OCI-LY1 (cell line): ENCODE measurements around the gene WWOX.

Experiments used
- H2AFZ ChIP-seq: fragments of 200-600 bp; sonication (generic), shearing (Covaris generic); 2 replicates; pipeline ENCODE4 v1.6.0; 2014; ENCODE audit warnings: antibody characterized with exemption, mild to moderate bottlenecking, low read length
- H3F3A ChIP-seq: fragments of 200-600 bp; sonication (generic), shearing (Covaris generic); 2 replicates; pipeline ENCODE4 v1.6.0; 2014; ENCODE audit warnings: mild to moderate bottlenecking, antibody characterized with exemption, low read length, moderate library complexity; ENCODE audit not compliant: insufficient read depth
- H3K27ac ChIP-seq: fragments of 200-600 bp; sonication (generic); 2 replicates; pipeline ENCODE4 v1.5.1; 2014; ENCODE audit warnings: low read length, mixed run types, mild to moderate bottlenecking, low read depth; ENCODE audit not compliant: poor library complexity, severe bottlenecking
- H3K27me3 ChIP-seq: fragments of 200-600 bp; sonication (generic); 2 replicates; pipeline ENCODE4 v1.6.0; 2014; ENCODE audit warnings: antibody characterized with exemption, mild to moderate bottlenecking, low read length, moderate library complexity; ENCODE audit not compliant: insufficient read depth
- H3K36me3 ChIP-seq: fragments of 200-600 bp; sonication (generic); 2 replicates; pipeline ENCODE4 v1.6.1; 2014; ENCODE audit warnings: mild to moderate bottlenecking, antibody characterized with exemption, low read length, moderate library complexity, mixed read lengths; ENCODE audit not compliant: insufficient read depth
- H3K4me1 ChIP-seq: fragments of 200-600 bp; sonication (generic); 2 replicates; pipeline ENCODE4 v1.5.1; 2014; ENCODE audit warnings: mild to moderate bottlenecking, low read length, moderate library complexity; ENCODE audit not compliant: insufficient read depth, severe bottlenecking
- H3K4me2 ChIP-seq: fragments of 200-600 bp; sonication (generic), shearing (Covaris generic); 2 replicates; pipeline ENCODE4 v1.6.1; 2014; ENCODE audit warnings: low read length
- H3K4me3 ChIP-seq: fragments of 200-600 bp; sonication (generic); 2 replicates; pipeline ENCODE4 v1.5.1; 2014; ENCODE audit warnings: low read length, low read depth, mild to moderate bottlenecking, mixed read lengths; ENCODE audit not compliant: poor library complexity, severe bottlenecking
- H3K79me2 ChIP-seq: fragments of 200-600 bp; shearing (Covaris generic); 2 replicates; pipeline ENCODE4 v1.6.1; 2016; ENCODE audit warnings: mixed run types, low read length, mixed read lengths; ENCODE audit not compliant: insufficient read depth
- H3K9ac ChIP-seq: fragments of 200-600 bp; sonication (generic), shearing (Covaris generic); 2 replicates; pipeline ENCODE4 v1.6.1; 2014; ENCODE audit warnings: mild to moderate bottlenecking, low read length, mixed read lengths
- H3K9me2 ChIP-seq: fragments of 200-600 bp; sonication (generic), shearing (Covaris generic); 2 replicates; pipeline ENCODE4 v1.6.1; 2014; ENCODE audit warnings: low read depth, mild to moderate bottlenecking, low read length, mixed read lengths
- H3K9me3 ChIP-seq: fragments of 200-600 bp; shearing (Covaris generic); 2 replicates; pipeline ENCODE4 v1.6.1; 2014; ENCODE audit warnings: low read length, mixed read lengths
- H4K20me1 ChIP-seq: fragments of 200-600 bp; sonication (generic), shearing (Covaris generic); 2 replicates; pipeline ENCODE4 v1.6.0; 2016; ENCODE audit warnings: mild to moderate bottlenecking, low read length; ENCODE audit not compliant: insufficient read depth
- CTCF ChIP-seq: fragments of 200-600 bp; sonication (generic), shearing (Covaris generic); IDR thresholded peaks from 2 replicates; pipeline ENCODE4 v1.5.1; 2017; ENCODE audit warnings: mild to moderate bottlenecking, antibody characterized with exemption, low read length, moderate library complexity, mixed read lengths
- EZH2 ChIP-seq: fragments of 200-600 bp; sonication (generic), shearing (Covaris generic); IDR thresholded peaks from 2 replicates; pipeline ENCODE4 v1.8.0; 2017; ENCODE audit warnings: borderline replicate concordance, mixed run types, mild to moderate bottlenecking, antibody characterized with exemption, low read length, moderate library complexity, mixed read lengths

WWOX gene

GRCh38 chr16:79019431-79019830 is 920.0 kb downstream of the WWOX start:
- H3K4me2 ChIP-seq: no peak overlapping the region
- H3K36me3 ChIP-seq: no peaks in the 10 kb centered on the region
- no peak overlapping the region for H3K9ac ChIP-seq
- no peaks in the 10 kb centered on the region for H3K9me2 ChIP-seq
- no peak for TF ChIP-seq CTCF
- TF ChIP-seq EZH2: no peak
- no peaks in the 10 kb centered on the region for H3K27me3 ChIP-seq
- H3K27ac ChIP-seq: no peak overlapping the region
- H4K20me1 ChIP-seq: no peaks in the 10 kb centered on the region
- H3K4me1 ChIP-seq: no peaks in the 10 kb centered on the region
- no peak overlapping the region for H3K4me3 ChIP-seq
- no peaks in the 10 kb centered on the region for H3F3A ChIP-seq
- no peaks in the 10 kb centered on the region for H3K9me3 ChIP-seq
- H2AFZ ChIP-seq: no peak overlapping the region
- H3K79me2 ChIP-seq: no peaks in the 10 kb centered on the region

GRCh38 chr16:79021991-79022630 is 922.7 kb downstream of the WWOX start:
- Histone ChIP-seq H3K9me2 (no peaks in the 10 kb centered on the region), H2AFZ (no peak overlapping the region), H4K20me1 (no peaks in the 10 kb centered on the region), H3K4me1 (no peaks in the 10 kb centered on the region), H3K4me2 (no peak overlapping the region), H3K27ac (no peak overlapping the region), H3K4me3 (no peak overlapping the region), H3F3A (no peaks in the 10 kb centered on the region), H3K27me3 (no peaks in the 10 kb centered on the region), H3K9ac (no peak overlapping the region), H3K79me2 (no peaks in the 10 kb centered on the region), H3K9me3 (no peaks in the 10 kb centered on the region), H3K36me3 (no peaks in the 10 kb centered on the region)
- TF ChIP-seq EZH2: no peak
- no peak for TF ChIP-seq CTCF

DNA sequence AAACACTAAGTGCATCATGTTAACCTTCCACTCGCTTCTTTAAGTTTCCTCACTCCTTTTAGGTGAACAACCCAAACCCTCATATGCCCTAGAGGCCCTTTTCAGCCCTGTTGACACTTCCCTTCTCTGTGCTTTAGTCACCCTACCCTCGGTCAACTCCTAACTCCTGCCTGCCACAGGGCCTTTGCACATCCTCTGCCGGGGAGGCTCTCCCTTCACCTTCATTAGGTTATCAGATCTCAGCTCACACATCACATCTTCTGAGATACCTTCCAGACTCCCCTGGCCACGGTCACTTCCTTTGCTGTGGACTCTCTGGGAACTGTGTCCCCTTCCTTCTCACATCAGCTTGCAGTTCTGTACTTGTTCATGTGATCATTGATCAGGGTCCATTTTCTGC is 926.7 kb downstream of the WWOX start:
- no peak overlapping the region for H3K4me2 ChIP-seq
- no peak overlapping the region for H3K4me3 ChIP-seq
- no peaks in the 10 kb centered on the region for H3K36me3 ChIP-seq
- H2AFZ ChIP-seq: no peak overlapping the region
- H3K27ac ChIP-seq: no peak overlapping the region
- TF ChIP-seq CTCF (no peak), EZH2 (no peak)
- no peaks in the 10 kb centered on the region for H3K9me3 ChIP-seq
- no peaks in the 10 kb centered on the region for H3K79me2 ChIP-seq
- no peaks in the 10 kb centered on the region for H3K9me2 ChIP-seq
- H3F3A ChIP-seq: no peaks in the 10 kb centered on the region
- H4K20me1 ChIP-seq: no peaks in the 10 kb centered on the region
- no peaks in the 10 kb centered on the region for H3K27me3 ChIP-seq
- no peaks in the 10 kb centered on the region for H3K4me1 ChIP-seq
- H3K9ac ChIP-seq: no peak overlapping the region
